SK-MEL-5 (cell line): Measurements from ENCODE around the gene SFMBT2. TPM values are rescaled to one million over a fixed set of nuclear protein-coding genes. Genes with fewer than 3 reads are reported as not detected.

Experiments
- DNase-seq: peaks from one replicate; pipeline ENCODE4 v3.0.0-alpha.2; 2016; ENCODE audit warnings: low read depth, low spot score
- in situ Hi-C: cut with HindIII; loops from 2 replicates; pipeline ENCODE4 v1.10.0; 2016; ENCODE audit warnings: low sequenced_read_pairs, high pct_unique_total_duplicates, low pct_unique_long_range_greater_than_20kb
- polyA plus RNA-seq, 2 experiments: library from polyadenylated mRNA; depleted of rRNA; stranded (reverse); fragments of >200 nt; gene quantifications; 2 replicates each; pipeline ENCODE4 v1.2.3, GENCODE V29; 2015
- total RNA-seq: library from RNA; depleted of rRNA; stranded (reverse); fragments of >200 nt; shearing (Covaris generic); gene quantifications from 2 replicates; pipeline ENCODE4 v1.2.3, GENCODE V29; 2014; rRNA removed

SFMBT2 gene
- total RNA-seq: 2.0 and 2.2 TPM in 2 replicates
- polyA plus RNA-seq (2015; cell fraction: cytosol; rRNA removed): 1.6 and 2.9 TPM in 2 replicates
- 2.0 and 3.4 TPM in 2 replicates for polyA plus RNA-seq (2015; cell fraction: nucleus; rRNA removed)

DNA sequence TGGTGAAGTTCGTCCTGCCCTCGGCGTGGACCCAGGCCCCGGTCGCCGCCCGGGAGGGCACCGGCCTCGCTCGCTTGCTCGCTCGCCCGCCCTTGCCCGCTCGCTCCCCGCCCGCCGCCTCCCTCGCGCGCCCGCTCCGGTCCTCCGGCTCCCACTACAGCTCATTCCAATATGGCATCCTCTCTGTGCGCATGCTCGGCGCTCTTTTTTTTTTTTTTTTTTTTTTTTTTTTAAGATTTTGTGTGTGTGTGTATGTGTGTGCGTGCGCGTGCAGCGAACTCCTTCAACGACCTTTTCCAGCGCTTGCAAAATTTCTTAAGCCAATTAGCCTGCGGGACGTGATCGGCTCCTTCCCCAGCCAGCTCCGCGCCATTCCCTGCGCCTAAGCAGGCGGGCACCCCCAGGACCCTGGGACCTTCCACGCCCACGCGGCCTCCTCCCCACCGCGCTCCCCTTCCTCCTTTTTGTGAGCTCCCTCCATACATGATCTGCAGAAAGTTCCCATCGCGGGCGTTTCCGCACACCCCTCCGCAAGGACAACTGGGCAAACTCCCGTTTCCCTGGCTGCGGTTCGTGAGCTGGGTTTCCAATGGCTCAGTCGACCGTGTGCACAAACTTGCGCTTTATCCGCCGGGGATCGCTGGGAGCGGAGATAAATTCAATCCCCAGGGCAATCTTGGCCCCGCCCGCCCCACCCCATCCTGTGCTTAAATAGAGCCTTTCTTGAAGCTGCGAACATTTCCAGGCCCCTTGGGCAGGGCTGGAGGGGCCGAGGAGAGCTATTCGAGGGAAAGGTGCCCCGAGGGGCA lies at the start of gene SFMBT2:
Gene SFMBT2 (minus strand): TSS at position 173 of the 809 bp plus-strand sequence. CDS start 29,136 bp downstream, outside the sequence.
- peak; percentile 69 for DNase-seq
- in situ Hi-C loops: no loop called here

DNA sequence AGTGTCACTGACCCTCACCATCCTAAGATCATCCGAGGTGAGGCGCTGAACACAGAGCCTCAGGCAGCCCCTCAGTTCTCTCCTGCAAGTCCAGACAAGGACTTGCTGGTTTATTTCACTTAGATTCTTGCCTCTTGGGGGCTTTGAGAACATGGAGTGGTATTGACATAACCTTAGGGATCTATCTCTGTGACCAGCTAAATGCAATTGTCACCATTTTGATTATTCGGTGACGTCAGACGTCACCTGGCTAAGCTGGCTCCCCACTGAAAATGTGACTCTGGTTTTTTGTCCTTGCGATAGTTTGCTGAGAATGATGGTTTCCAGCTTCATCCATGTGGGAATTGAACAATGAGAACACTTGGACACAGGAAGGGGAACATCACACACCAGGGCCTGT lies 49.2 kb upstream of the SFMBT2 start:
- in situ Hi-C loops: no loop called here
- DNase-seq: no peak

DNA sequence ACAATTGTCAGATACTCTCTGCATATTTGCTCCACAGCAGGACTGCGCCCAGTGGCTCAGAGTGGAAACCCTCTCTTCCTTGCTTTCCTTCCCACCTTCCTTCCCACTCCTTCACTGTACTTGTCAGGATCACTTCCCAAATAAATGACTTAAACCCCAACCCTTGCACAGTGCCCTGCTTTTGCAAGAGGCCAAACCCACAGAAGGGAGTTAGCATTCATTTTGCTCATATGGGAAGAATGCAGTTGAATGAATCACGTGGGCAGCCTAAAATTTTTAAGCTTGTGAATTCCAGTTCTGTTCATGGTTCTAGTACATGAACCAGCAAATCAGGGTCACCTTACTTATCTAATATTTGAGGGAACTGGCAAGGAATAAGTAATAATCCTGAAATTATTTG lies 47.7 kb upstream of the SFMBT2 start:
- DNase-seq: no peak
- in situ Hi-C loops: no loop called here

DNA sequence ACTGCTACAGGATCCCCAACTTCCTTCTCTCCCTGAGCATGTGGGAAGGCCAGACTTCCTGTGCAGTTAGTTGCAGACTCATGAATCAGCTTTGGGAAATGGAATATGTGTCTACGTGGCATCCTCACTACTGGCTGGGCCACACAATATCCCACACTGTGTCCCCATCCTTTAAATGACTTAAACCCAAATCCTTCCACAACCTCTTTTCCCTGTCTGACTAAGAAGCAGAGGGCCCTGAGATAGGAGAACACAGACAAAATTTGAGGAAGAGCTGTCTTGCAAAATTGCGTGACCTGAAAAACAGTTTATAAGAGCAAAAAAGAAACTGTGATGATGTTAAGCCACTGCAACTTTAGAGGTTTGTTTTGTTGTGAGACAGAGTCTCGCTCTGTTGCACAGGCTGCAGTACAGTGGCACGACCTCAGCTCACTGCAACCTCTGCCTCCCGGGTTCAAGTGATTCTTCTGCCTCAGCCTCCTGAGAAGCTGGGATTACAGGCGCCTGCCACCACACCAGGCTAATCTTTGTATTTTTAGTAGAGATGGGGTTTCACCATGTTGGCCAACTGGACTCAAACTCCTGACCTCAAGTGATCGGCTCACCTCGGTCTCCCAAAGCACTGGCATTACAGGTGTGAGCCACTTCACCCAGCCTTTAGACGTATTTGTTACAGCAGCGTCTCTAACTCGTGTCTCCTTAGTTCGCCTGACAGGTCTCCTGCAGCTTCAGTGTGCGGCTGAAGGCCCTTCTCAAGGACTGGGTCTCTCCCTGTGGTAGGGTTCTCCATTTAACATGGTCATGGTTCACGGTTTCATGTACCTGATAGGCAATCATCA lies 46.9 kb upstream of the SFMBT2 start:
- in situ Hi-C loops: no loop called here
- no peak for DNase-seq

DNA sequence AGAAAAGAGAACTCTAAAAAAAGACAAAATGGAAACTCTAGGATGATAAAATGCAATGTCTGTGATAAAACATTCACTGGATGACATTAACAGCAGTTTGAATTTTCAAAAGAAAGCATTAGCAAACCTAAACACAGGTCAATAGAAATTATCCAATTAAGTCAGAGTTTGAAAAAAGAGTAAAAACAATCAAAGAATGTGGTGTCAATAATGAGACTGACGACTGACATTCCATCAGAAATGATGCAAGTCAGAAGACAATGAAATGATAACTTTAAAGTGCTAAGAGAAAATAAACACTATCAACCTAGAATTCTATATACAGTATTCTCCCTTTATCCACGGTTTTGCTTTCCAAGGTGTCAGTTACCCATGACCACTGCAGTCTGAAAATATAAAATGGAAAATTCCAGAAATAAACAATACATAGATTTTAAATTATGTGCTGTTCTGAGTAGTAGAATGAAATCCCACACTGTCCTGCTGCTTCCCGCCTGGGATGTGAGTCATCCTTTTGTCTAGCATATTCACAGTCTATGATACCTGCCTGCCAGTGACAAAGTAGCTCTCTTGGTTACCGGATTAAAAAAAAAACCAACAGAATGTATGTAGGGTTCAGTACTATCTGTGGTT lies 38.3 kb upstream of the SFMBT2 start:
- no peak for DNase-seq
- in situ Hi-C loops: no loop called here

DNA sequence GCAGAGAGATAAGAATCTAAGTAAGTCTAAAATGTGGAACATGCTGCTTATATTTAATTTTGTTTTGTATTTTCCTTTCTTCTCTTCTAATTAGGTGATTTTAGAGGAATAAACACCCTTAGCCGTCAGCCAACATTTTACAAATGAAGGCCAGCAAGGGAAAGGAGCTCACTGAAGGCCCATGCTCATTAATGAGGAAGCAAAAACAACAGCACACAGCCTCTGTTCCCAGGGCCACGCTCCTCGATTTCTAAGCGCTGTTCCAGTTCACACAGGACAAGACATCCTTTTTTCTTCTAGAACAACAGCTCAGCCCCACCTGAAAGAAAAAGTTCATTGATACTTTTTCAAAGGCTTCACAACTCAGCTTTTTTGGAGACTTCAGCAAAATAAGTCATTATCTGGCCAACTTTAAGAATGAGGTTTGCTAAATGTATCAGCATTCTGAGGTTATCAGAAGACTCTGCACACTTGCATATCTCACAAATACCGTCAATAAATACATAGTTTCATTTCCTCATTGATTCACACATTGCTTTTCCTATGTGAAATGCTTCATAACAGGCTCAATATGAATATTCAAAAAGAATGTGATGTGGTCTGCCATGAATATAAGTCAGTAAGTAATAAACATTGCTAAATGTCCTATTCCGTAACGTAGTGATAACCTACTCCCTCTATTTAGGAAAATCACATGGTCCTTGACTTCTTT lies 34.8 kb upstream of the SFMBT2 start:
- in situ Hi-C loops: no loop called here
- no peak for DNase-seq

DNA sequence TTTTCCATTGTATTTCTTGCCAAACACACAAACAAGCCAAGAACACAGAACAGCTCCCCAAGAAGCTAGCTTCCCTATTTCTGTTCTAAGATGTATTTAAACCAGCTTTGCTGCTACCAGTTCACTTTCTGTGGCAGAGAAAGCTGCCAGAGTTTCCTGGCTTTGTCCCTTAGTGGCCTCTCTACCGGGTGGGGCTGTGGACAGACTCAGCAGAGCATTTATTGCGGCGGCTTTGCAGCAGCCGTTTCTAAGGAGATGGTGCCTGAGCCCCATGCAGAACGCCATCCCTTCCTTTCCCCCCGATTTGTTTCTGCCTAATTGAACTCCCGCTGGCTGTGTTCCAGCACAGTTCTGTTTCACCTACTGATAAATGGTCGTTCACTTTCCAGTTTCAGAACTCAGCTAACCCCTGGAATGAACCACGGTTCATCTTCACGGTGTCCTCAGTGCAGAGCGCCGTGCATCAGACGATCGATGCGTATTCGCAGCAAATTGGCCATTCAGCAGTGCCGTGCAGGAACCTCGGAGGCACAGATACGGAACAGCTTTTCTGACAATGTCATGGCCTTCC lies 33.8 kb upstream of the SFMBT2 start:
- no peak for DNase-seq
- in situ Hi-C loops: no loop called here

DNA sequence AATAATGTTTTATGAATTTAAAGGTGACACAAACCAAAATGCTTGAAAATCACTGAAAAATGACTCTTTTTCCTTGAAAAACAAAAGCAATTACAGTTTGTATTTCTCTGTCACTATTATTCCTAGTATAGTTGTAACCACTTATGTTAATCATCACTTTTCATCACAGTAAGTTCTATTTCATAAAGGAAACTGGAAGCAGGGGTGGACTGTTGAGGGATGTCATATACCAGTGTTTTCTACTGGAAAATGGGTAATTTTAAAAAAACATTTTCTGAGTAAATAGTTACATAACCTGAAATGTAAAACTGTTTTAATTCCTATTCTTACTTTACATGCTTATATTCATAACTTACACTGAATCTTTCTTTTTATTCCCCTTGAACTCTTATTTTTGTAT lies 32.2 kb upstream of the SFMBT2 start:
- in situ Hi-C loops: no loop called here
- DNase-seq: no peak

DNA sequence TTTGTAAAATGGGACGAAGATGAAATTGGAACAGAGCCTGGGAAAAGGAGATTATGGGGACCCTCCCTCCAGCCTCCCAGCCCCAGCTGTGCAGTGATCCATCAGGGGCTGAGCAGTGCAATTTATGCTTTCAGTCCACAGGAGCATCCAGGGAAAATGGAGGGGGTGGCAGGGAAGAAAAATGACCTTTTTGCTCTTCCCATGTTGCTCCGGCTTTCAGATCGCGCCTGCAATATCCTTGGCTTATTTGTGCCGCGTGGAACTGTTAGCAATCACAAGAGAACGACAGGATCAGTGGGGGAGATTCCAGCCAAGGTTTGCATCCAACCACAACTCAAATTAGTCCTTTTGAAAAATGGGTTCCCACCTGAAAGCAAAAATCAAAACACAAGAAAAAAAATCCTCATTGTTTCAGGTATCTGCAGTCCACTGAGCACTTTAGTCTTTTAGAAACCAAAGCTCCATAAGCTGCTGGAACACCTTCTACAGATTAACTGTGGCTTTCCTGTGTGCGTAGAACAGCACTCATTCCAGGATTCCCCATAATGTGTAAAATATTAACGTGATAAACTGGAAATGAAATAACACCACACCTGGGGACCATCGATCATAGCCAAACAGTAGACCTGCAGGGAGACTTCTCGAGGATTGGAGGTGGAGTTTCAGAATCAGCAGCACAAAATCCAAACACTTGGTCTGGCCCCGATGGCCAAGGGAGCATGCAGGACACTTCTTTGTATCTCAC lies 30.7 kb upstream of the SFMBT2 start:
- no peak for DNase-seq
- in situ Hi-C loops: no loop called here

DNA sequence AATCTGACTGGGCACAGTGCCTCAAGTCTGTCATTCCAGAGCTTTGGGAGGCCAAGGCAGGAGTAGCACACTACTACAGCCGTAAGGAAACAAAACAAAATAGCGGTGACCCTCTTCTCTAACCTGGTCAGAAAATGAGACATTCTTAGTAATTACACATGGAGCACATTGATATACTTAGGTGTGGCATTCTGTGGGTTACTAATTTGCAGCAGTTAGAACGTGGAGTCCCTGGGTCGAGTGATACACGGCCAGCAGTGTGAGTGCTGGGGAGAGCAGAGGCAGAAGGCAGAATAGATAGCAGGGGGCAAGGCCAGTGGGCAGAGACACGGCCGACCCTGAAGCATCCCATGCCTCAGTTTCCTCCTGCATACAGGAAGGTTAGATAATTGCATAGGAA lies 28.9 kb upstream of the SFMBT2 start:
- in situ Hi-C loops: no loop called here
- no peak for DNase-seq

DNA sequence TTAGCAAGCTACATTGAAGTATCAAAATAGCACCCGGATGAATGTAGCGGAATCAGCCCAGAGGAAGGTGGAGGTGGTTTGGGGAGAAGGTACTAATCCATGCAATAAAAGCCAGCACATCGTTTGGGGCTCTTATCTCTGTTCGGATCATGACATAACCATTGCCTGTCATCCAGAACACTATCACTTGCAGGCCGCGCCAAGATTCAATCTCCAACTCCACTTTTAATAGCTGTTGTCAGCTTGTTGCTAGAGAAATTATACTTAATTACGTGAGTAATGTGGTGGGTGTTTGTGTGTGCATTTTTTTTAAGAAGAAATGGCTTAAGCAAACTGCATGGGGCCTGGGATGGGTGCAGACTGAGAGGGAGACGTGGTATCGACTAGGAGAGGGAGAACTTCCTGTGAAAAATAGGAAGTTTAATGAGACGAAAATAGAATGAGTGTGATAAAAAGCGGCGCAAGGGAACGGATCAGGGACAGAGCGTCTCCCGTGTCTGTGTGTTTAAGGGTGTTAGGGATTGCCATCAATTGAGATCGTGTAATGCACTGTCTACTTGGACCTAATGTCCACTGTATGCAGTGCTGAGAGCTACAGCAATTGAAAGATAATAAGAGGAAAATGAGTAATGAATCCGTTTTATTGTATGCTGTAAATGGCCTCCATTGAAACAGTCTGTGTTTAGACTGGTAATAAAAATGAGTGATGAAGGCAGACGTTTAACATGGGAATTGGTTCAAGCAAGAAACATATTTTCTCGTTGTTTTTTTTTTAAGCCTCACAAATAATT lies 27.6 kb upstream of the SFMBT2 start:
- in situ Hi-C loops: no loop called here
- no peak for DNase-seq

DNA sequence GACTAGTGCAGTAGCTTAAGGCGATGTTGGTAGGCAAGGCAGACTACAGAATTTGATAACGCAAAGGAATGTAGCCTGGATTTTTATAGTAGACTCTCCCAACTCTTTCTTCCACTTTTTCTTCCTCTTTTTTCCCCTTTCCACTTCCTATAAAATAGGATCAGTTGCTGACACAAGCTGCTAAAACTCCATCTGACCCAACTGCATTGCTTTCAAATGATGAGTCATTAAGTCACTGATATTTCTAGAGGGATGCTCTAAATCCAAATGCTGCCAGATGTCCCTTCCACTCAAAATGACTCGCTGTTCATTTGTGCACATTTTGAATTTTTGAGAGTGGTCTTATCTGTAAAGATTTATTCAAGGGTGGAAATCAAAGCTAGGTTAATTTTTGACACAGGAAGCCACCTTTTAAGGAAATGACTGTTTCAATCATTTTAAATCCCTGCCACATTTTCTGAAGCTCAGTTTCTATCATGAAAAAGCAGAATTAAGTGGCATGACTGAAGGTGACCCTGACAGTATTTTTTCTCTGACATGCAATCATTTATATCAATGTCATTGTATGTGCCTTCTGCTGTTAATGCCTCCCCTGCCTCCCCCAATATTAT lies 25.8 kb upstream of the SFMBT2 start:
- in situ Hi-C loops: no loop called here
- DNase-seq: no peak

DNA sequence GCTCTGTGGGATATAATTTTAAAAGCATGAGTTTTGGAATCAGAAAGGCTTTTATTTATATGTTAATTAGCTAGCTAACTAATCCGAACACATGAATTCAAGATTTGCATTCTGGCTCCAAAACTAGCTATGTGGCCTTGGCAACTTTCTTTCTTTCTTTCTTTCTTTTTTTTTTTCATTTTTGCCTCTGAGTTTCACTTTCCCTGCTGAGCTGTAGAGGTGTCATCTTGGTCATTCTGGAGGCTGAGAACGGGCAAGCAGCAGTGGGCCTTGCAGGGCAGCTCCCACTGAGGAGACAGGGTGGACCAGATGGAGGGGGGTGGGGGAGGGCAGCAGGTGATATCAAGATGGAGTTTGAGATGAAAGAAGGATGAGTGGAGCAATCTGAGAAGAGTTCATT lies 24.8 kb upstream of the SFMBT2 start:
- in situ Hi-C loops: no loop called here
- no peak for DNase-seq

DNA sequence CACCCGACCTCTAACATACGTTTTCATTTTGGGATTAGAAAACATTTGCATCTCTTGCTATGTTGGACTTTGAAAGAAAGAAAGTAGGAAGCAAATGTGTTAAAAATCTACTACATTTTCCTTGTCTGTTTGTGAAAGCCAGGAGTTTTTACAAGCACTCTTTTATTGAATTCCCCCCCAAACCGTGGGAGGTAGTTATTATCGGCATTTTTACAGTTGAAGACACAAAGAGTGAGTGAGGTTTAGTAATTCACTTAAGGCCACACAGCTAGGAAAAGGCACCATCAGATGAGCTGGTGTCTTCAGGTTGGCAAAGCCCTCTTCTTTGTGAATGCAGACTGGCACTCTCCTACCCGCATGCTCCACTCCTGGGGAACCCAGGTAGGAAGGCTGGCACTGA lies 23.5 kb upstream of the SFMBT2 start:
- in situ Hi-C loops: no loop called here
- DNase-seq: no peak

DNA sequence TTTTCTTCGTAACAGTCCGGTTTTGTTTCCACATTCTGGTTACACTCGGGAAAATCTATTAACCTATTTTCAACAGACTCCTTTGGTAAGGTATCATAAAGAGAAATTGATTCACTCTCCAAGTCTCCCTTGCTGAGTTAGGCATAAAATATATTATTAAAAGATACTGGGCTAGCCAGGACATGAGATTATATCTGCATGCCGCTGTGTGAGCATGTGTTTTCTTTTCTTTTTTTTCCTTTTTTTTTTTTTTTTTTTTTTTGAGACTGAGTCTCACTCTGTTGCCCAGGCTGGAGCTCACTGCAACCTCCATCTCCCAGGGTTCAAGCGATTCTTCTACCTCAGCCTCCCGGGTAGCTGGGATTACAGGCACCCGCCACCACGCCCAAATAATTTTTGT lies 23.0 kb upstream of the SFMBT2 start:
- in situ Hi-C loops: no loop called here

More for the DNA sequence above, 23.0 kb upstream of the SFMBT2 start:
- DNase-seq: no peak
